Left lung (tissue), 8 donors: ENCODE measurements around the gene MBIP. TPM values are rescaled to one million over a fixed set of nuclear protein-coding genes. Genes with fewer than 3 reads are reported as not detected.

Source experiments
- polyA plus RNA-seq, 6 donors: library from polyadenylated mRNA; unstranded; fragments of 120-200 nt; gene quantifications; one replicate each; pipeline ENCODE4 v1.2.1, GENCODE V29; 2013; ENCODE audit not compliant: insufficient read length in 6 of 6
- total RNA-seq, 2 donors: library from RNA; stranded (reverse); fragmentation: NEBNext Ultra II Directional; extraction: Animal tissue kit (Norgen Biotek cat#: 25700); gene quantifications; one replicate each; pipeline ENCODE4 v1.2.1, GENCODE V29; 2021
- donor health status: DM: no; HTN: yes; CAD: no.
- donor health status: DM: no; HTN: no; CAD: no.

MBIP gene
- total and polyA plus RNA-seq, 8 donors = 85.1 to 188 (median 151) TPM

Other genes with a start within 250 kb of the MBIP start
- gene PTCSC3, start 143.9 kb downstream of the MBIP start, total RNA-seq = 1 to 10 TPM in 1 of 2 donors, not detected in 1; 2.9 TPM
- gene PTCSC3, start 143.9 kb downstream of the MBIP start, polyA plus RNA-seq = 1 to 10 TPM; 1.5 to 4.6 (median 2.6) TPM
- gene NKX2-1, start 199.6 kb upstream of the MBIP start, total RNA-seq = 100 to 1,000 TPM; 133 to 251 TPM
- 100 to 1,000 TPM; 103 to 157 (median 132) TPM for gene NKX2-1, start 199.6 kb upstream of the MBIP start, polyA plus RNA-seq